Measurements from ENCODE around the gene IFNGR2.

Gene IFNGR2

GRCh38 chr21:33480481-33481103 lies 77.4 kb downstream of the IFNGR2 start:
- no peak for DNase-seq (ENCODE audit: extremely low read depth in 1 of 2, low read depth in 1 of 2)

- no peak for DNase-seq (ENCODE audit: extremely low read depth in 1 of 2, low read depth in 1 of 2)
Observed at GRCh38 chr21:33481314-33481943, 78.2 kb downstream of the IFNGR2 start.
